ENCODE data around the gene SFMBT1. TPM values are rescaled to one million over a fixed set of nuclear protein-coding genes. Genes with fewer than 3 reads are reported as not detected.

The SFMBT1 gene
- total RNA-seq, 1 experiment from 2014 or later, result 1.4 TPM

DNA sequence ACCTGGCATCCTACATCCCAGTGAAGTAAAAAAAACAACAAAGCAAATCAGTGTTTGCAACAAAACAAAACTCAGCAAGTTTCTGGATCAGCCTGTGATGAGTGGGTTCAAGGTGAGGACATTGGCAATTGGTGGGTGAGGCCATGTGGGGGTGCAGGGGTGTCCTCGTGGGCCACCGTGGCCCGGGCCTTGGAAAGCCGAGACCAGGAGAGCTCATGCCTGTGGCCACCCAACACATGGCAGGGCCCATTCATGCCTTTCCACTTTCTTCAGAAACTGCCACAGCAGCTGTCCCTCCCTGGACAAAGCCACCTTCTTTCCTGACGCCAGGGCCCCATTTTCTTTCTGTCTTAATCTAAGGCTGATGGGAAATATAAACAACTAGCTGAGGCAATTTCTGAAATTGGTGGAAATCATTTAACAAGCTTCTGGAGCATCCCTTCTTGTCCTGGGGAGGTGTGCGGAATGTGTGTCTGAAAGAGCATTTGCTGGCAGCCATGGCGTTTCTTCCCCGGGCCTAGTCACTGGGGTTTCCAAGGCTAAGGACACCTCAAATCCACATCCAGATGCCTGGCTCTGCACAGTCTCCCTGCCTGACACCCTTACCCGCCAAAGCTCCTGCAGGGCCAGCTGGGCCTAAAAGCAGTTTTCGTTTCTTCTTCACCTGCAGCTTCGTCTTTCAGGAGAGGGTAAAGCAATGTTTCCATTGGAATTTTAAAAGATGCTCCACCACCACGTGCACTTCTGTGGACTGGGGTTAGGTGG is 34.1 kb upstream of the SFMBT1 start:
- POLR2A ChIA-PET (ENCODE audit: low non-redundant PET), result no interaction called here

DNA sequence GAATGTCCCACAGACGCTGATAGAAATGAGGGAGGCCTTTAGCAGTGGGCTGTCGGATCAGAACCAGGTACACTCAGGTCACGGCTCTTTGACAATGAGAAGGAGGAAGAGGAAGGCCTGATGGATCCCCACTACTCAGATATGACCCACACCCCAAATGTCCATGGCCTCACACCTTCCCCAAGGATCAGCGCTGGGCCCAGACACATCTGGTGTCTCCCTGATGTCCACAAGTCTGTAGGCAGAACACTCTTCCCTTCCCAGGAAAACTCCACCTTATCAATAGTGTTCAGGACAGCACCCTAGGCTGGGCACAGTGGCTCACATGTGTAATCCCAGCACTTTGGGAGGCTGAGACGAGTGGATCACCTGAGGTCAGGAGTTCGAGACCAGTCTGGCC is 33.3 kb upstream of the SFMBT1 start:
- H3K4me3 ChIP-seq (ENCODE audit: low read depth, low read length, poor library complexity, severe bottlenecking), result no peak overlapping the region
- no peak for TF ChIP-seq EZH2 (IDR thresholded peaks at IDR 0.05; ENCODE audit: borderline replicate concordance, low read depth, low read length, poor library complexity, severe bottlenecking)
- TF ChIP-seq, protein P1, sequence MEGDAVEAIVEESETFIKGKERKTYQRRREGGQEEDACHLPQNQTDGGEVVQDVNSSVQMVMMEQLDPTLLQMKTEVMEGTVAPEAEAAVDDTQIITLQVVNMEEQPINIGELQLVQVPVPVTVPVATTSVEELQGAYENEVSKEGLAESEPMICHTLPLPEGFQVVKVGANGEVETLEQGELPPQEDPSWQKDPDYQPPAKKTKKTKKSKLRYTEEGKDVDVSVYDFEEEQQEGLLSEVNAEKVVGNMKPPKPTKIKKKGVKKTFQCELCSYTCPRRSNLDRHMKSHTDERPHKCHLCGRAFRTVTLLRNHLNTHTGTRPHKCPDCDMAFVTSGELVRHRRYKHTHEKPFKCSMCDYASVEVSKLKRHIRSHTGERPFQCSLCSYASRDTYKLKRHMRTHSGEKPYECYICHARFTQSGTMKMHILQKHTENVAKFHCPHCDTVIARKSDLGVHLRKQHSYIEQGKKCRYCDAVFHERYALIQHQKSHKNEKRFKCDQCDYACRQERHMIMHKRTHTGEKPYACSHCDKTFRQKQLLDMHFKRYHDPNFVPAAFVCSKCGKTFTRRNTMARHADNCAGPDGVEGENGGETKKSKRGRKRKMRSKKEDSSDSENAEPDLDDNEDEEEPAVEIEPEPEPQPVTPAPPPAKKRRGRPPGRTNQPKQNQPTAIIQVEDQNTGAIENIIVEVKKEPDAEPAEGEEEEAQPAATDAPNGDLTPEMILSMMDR (conservative IDR thresholded peaks at IDR 0.05; ENCODE audit: low read depth, low read length), result no peak
- H3K9me3 ChIP-seq (ENCODE audit: low read depth, low read length, poor library complexity, severe bottlenecking), result no peaks in the 10 kb centered on the region
- no peaks in the 10 kb centered on the region for H3K4me1 ChIP-seq (ENCODE audit: insufficient read depth, low read length, poor library complexity, severe bottlenecking)
- H3K27me3 ChIP-seq (replicated peaks; ENCODE audit: insufficient read depth, low read depth, low read length, poor library complexity), result no peaks in the 10 kb centered on the region
- H3K36me3 ChIP-seq (ENCODE audit: insufficient read depth, low read length, poor library complexity, severe bottlenecking), result no peaks in the 10 kb centered on the region
- BruUV-seq (replicated peaks), result no TSS peak
- H3K27ac ChIP-seq (ENCODE audit: low read depth, low read length, poor library complexity, severe bottlenecking), result no peak overlapping the region
- POLR2A ChIA-PET (ENCODE audit: low non-redundant PET), result no interaction called here
- DNase-seq (ENCODE audit: low spot score), result no peak
- CTCF ChIA-PET, result no interaction called here
- intact Hi-C loops (cut with micrococcal nuclease; ENCODE audit: unreplicated experiment), result no loop called here

More for the DNA sequence above, 34.1 kb upstream of the SFMBT1 start:
- TF ChIP-seq, protein P1 (conservative IDR thresholded peaks at IDR 0.05; ENCODE audit: low read depth, low read length), result no peak
- no peak for TF ChIP-seq EZH2 (IDR thresholded peaks at IDR 0.05; ENCODE audit: borderline replicate concordance, low read depth, low read length, poor library complexity, severe bottlenecking)
- intact Hi-C loops (cut with micrococcal nuclease; ENCODE audit: unreplicated experiment), result no loop called here
- Histone ChIP-seq H3K4me3 (ENCODE audit: low read depth, low read length, poor library complexity, severe bottlenecking) (no peak overlapping the region), H3K27ac (ENCODE audit: low read depth, low read length, poor library complexity, severe bottlenecking) (no peak overlapping the region), H3K9me3 (ENCODE audit: low read depth, low read length, poor library complexity, severe bottlenecking) (no peaks in the 10 kb centered on the region), H3K4me1 (ENCODE audit: insufficient read depth, low read length, poor library complexity, severe bottlenecking) (no peaks in the 10 kb centered on the region), H3K27me3 (replicated peaks; ENCODE audit: insufficient read depth, low read depth, low read length, poor library complexity) (no peaks in the 10 kb centered on the region), H3K36me3 (ENCODE audit: insufficient read depth, low read length, poor library complexity, severe bottlenecking) (no peaks in the 10 kb centered on the region)
- CTCF ChIA-PET, result no interaction called here
- no TSS peak for BruUV-seq (replicated peaks)
- no peak for DNase-seq (ENCODE audit: low spot score)

DNA sequence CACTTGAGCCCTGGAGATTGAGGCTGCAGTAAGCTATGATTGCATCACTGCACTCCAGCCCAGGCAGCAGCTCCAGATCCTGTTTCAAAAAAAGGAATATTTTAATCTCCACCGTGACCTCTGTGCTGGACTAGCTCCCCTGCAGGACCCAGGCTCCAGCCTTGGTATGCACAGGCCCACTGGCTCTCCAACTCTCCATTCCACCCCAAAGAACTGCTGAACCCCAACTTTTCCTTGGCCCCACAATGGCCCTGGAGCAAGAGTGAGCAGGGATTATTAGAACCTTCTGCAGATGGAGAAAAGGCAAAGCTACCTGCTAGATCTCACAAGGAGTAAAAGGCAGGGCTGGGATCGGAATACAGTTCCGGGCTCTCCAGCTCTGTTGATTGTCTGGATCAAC is 32.8 kb upstream of the SFMBT1 start:
- CTCF ChIA-PET, result no interaction called here
- no TSS peak for BruUV-seq (replicated peaks)
- intact Hi-C loops (cut with micrococcal nuclease; ENCODE audit: unreplicated experiment), result no loop called here
- no peaks in the 10 kb centered on the region for H3K4me1 ChIP-seq (ENCODE audit: insufficient read depth, low read length, poor library complexity, severe bottlenecking)
- TF ChIP-seq, protein P1 (conservative IDR thresholded peaks at IDR 0.05; ENCODE audit: low read depth, low read length), result no peak
- TF ChIP-seq EZH2 (IDR thresholded peaks at IDR 0.05; ENCODE audit: borderline replicate concordance, low read depth, low read length, poor library complexity, severe bottlenecking), result no peak
- H3K36me3 ChIP-seq (ENCODE audit: insufficient read depth, low read length, poor library complexity, severe bottlenecking), result no peaks in the 10 kb centered on the region
- no peak overlapping the region for H3K4me3 ChIP-seq (ENCODE audit: low read depth, low read length, poor library complexity, severe bottlenecking)
- no peak overlapping the region for H3K27ac ChIP-seq (ENCODE audit: low read depth, low read length, poor library complexity, severe bottlenecking)
- DNase-seq (ENCODE audit: low spot score), result no peak
- H3K27me3 ChIP-seq (replicated peaks; ENCODE audit: insufficient read depth, low read depth, low read length, poor library complexity), result no peaks in the 10 kb centered on the region
- POLR2A ChIA-PET (ENCODE audit: low non-redundant PET), result no interaction called here
- H3K9me3 ChIP-seq (ENCODE audit: low read depth, low read length, poor library complexity, severe bottlenecking), result no peaks in the 10 kb centered on the region
